ENCODE data around the gene ATOH1. TPM values are rescaled to one million over a fixed set of nuclear protein-coding genes. Genes with fewer than 3 reads are reported as not detected.

Gene ATOH1
- total RNA-seq, result not detected in 2 replicates

GRCh38 chr4:93828332-93828994 lies at the start of gene ATOH1:
Gene ATOH1, plus strand, starts transcription at chr4:93828753. Its CDS starts 174 bp downstream, at chr4:93828927.

Data from bronchial smooth muscle cell (primary cell).